Spleen (tissue), 7 donors: ENCODE results near the gene CEBPG.

Experiments used
- POLR2AphosphoS5 ChIP-seq, 3 donors: sonication (generic); formaldehyde crosslinking; IDR thresholded peaks; one replicate each; pipeline ENCODE4 v1.5.1; 2017; ENCODE audit warnings: antibody characterized with exemption in 3 of 3
- TF ChIP-seq, protein P1 (sequence below), 11 experiments: fragments of 200-600 bp in 7 of 11; fragments of 450-650 bp in 4 of 11; sonication (generic) in 4 of 11; IDR thresholded peaks in 8 of 11; conservative IDR thresholded peaks in 3 of 11; 1 replicate in 7 of 11; 2 replicates in 4 of 11; pipeline versions ENCODE4 v1.4.0 to v1.8.0; 2016 to 2021; ENCODE audit warnings: antibody characterized with exemption in 11 of 11, inconsistent platforms in 4 of 11, mild to moderate bottlenecking in 1 of 11
- donor health status: DM: no; HTN: no; CAD: no; lungs with moderate emphysema.
- donor health status: DM: no; HTN: no; CAD: no.
- donor health status: DM: no; HTN: no; CAD: no.

GRCh38 chr19:33334271-33334670 is 39.2 kb upstream of the CEBPG start:
- TF ChIP-seq POLR2AphosphoS5 (IDR thresholded peaks at IDR 0.05): no peak
- TF ChIP-seq, protein P1, sequence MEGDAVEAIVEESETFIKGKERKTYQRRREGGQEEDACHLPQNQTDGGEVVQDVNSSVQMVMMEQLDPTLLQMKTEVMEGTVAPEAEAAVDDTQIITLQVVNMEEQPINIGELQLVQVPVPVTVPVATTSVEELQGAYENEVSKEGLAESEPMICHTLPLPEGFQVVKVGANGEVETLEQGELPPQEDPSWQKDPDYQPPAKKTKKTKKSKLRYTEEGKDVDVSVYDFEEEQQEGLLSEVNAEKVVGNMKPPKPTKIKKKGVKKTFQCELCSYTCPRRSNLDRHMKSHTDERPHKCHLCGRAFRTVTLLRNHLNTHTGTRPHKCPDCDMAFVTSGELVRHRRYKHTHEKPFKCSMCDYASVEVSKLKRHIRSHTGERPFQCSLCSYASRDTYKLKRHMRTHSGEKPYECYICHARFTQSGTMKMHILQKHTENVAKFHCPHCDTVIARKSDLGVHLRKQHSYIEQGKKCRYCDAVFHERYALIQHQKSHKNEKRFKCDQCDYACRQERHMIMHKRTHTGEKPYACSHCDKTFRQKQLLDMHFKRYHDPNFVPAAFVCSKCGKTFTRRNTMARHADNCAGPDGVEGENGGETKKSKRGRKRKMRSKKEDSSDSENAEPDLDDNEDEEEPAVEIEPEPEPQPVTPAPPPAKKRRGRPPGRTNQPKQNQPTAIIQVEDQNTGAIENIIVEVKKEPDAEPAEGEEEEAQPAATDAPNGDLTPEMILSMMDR (IDR thresholded peaks at IDR 0.05 in 8 of 11, conservative IDR thresholded peaks at IDR 0.05 in 3 of 11): no peak
